ENCODE measurements around the gene ARFGEF2. TPM values are rescaled to one million over a fixed set of nuclear protein-coding genes. Genes with fewer than 3 reads are reported as not detected.

The ARFGEF2 gene
- total and polyA plus RNA-seq, 2 of the 4 experiments (the other 2 are of a cell fraction), result 10.3 to 39.1 TPM

GRCh38 chr20:48958743-48959142 is 37.2 kb downstream of the ARFGEF2 start:
- Histone ChIP-seq H3K9ac (ENCODE audit: low read depth, low read length) (no peak overlapping the region), H3K4me1 (ENCODE audit: control insufficient read depth, insufficient read depth, low read length) (peaks cover 5% of the 10 kb centered on the region; the same call in 1 of the 2 replicates), H2BK15ac (ENCODE audit: low read depth, low read length) (no peak overlapping the region), H3K4ac (ENCODE audit: low read depth, low read length) (no peak overlapping the region), H4K91ac (ENCODE audit: insufficient read depth, low read depth, low read length) (no peak overlapping the region), H4K20me1 (ENCODE audit: insufficient read depth, low read length) (no peaks in the 10 kb centered on the region), H4K8ac (ENCODE audit: low read depth in 2 of 2, low read length in 2 of 2) (no peak overlapping the region), H4K5ac (ENCODE audit: low read depth, low read length) (no peak overlapping the region), H3K4me2 (ENCODE audit: low read depth, low read length) (no peak overlapping the region), H3K56ac (ENCODE audit: extremely low read depth, insufficient read depth, low read length) (no peak overlapping the region), H2BK120ac (ENCODE audit: low read depth, low read length) (no peak overlapping the region), H3K9me3 (ENCODE audit: control insufficient read depth, insufficient read depth, low read length) (no peaks in the 10 kb centered on the region), H3K27me3 (ENCODE audit: control insufficient read depth, insufficient read depth, low read length) (no peaks in the 10 kb centered on the region), H3K23ac (ENCODE audit: low read depth, low read length) (no peak overlapping the region), H3K4me3 (ENCODE audit: insufficient read depth, low read depth, low read length) (no peak overlapping the region), H2BK20ac (ENCODE audit: low read depth, low read length) (no peak overlapping the region), H3K36me3 (ENCODE audit: control insufficient read depth, insufficient read depth, low read length) (peaks cover 29% of the 10 kb centered on the region), H3K14ac (replicated peaks; ENCODE audit: low read depth, low read length) (no peak overlapping the region), H3K27ac (ENCODE audit: insufficient read depth, low read length) (no peak overlapping the region), H2BK5ac (ENCODE audit: low read depth, low read length, poor library complexity, severe bottlenecking) (no peak overlapping the region), H2AFZ (replicated peaks; ENCODE audit: low read length, poor library complexity) (no peak overlapping the region), H3K9me1 (ENCODE audit: insufficient read depth, low read length) (peaks cover 2% of the 10 kb centered on the region), H2AK9ac (replicated peaks; ENCODE audit: low read depth, low read length, poor library complexity) (no peak overlapping the region), H3K79me1 (ENCODE audit: low read depth in 1 of 2, low read length in 2 of 2) (peaks cover 11 to 22% of the 10 kb centered on the region in 2 experiments; a peak in 3 of 4 replicates), H3K18ac (ENCODE audit: low read depth, low read length) (no peak overlapping the region), H2AK5ac (ENCODE audit: low read depth, low read length) (no peak overlapping the region)
- intact Hi-C loops (cut with micrococcal nuclease), result no loop called here
- POLR2A ChIA-PET (ENCODE audit: unreplicated experiment), result no interaction called here
- in situ Hi-C loops (cut with MboI; ENCODE audit: low sequenced_read_pairs), result no loop called here
- 100% methylated on average over 1 of the region's 2 CpGs; no CpG with 5 or more reads in 1 of the 2 experiments for WGBS, 2 experiments (ENCODE audit: extremely low coverage in 2 of 2, insufficient read length in 1 of 2)
- ATAC-seq (ENCODE audit: low read depth) (no peak), DNase-seq (no peak)
- BruUV-seq (replicated peaks), result no TSS peak
- CTCF ChIA-PET, result no interaction called here
- dilution Hi-C loops (cut with HindIII; ENCODE audit: low sequenced_read_pairs, unreplicated experiment), result no loop called here
- no peak for TF ChIP-seq RCOR1 (IDR thresholded peaks at IDR 0.05; ENCODE audit: insufficient replicate concordance, low read length)
- TF ChIP-seq FOS (IDR thresholded peaks at IDR 0.05; ENCODE audit: low read depth, low read length), result no peak
- TF ChIP-seq NFE2L2 (IDR thresholded peaks at IDR 0.05; ENCODE audit: low read depth, low read length), result no peak
- no peak for TF ChIP-seq USF2 (IDR thresholded peaks at IDR 0.05; ENCODE audit: low read depth, low read length)
- TF ChIP-seq CHD1 (IDR thresholded peaks at IDR 0.05; ENCODE audit: low read depth, low read length), result no peak
- TF ChIP-seq SMC3 (IDR thresholded peaks at IDR 0.05; ENCODE audit: low read depth, low read length), result no peak
- TF ChIP-seq RFX5 (IDR thresholded peaks at IDR 0.05; ENCODE audit: low read depth, low read length), result no peak
- TF ChIP-seq CTCF (conservative IDR thresholded peaks at IDR 0.05; ENCODE audit: low read depth, low read length), result no peak

Measured in IMR-90 (cell line).